ENCODE measurements around the gene BAZ2B. TPM values are rescaled to one million over a fixed set of nuclear protein-coding genes. Genes with fewer than 3 reads are reported as not detected.

BAZ2B gene
- total RNA-seq, 1 donor from 2014 or later, result 69.8 TPM

DNA sequence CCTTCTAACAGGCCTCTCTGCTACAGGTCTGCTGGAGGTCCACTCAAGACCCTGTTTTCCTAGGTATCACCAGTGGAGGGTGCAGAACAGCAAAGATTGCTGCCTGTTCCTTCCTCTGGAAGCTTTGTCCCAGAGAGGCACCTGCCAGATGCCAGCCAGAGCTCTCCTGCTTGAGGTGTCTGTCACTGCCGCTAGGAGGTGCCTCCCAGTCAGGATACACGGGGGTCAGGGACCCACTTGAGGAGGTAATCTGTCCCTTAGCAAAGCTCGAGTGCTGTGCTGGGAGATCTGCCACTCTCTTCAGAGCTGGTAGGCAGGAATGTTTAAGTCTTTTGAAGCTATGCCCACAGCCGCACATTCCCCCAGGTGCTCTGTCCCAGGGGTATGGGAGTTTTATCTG is 140.6 kb downstream of the BAZ2B start:
- no peaks in the 10 kb centered on the region for H4K20me1 ChIP-seq (ENCODE audit: insufficient read depth, low read length)
- H3K36me3 Mint-ChIP-seq (ENCODE audit: low read depth, unreplicated experiment), result peaks cover 26% of the 10 kb centered on the region
- no peak overlapping the region for H3K4me3 Mint-ChIP-seq (ENCODE audit: unreplicated experiment)
- H3K4me3 ChIP-seq (ENCODE audit: insufficient read depth, low read depth, low read length), result no peak overlapping the region
- H2AFZ ChIP-seq (ENCODE audit: low read depth, low read length), result no peak overlapping the region
- H3K4me1 Mint-ChIP-seq (ENCODE audit: low read depth, unreplicated experiment), result peaks cover 4% of the 10 kb centered on the region
- H3K4me2 ChIP-seq (ENCODE audit: low read length), result no peak overlapping the region
- no peak overlapping the region for H3K27ac Mint-ChIP-seq (ENCODE audit: unreplicated experiment)
- H3K27me3 ChIP-seq (ENCODE audit: insufficient read depth, low read length), result no peaks in the 10 kb centered on the region
- no peak for DNase-seq (ENCODE audit: low read depth)
- no peaks in the 10 kb centered on the region for H3K9me3 ChIP-seq (ENCODE audit: insufficient read depth, low read depth, low read length)
- TF ChIP-seq, protein P1, sequence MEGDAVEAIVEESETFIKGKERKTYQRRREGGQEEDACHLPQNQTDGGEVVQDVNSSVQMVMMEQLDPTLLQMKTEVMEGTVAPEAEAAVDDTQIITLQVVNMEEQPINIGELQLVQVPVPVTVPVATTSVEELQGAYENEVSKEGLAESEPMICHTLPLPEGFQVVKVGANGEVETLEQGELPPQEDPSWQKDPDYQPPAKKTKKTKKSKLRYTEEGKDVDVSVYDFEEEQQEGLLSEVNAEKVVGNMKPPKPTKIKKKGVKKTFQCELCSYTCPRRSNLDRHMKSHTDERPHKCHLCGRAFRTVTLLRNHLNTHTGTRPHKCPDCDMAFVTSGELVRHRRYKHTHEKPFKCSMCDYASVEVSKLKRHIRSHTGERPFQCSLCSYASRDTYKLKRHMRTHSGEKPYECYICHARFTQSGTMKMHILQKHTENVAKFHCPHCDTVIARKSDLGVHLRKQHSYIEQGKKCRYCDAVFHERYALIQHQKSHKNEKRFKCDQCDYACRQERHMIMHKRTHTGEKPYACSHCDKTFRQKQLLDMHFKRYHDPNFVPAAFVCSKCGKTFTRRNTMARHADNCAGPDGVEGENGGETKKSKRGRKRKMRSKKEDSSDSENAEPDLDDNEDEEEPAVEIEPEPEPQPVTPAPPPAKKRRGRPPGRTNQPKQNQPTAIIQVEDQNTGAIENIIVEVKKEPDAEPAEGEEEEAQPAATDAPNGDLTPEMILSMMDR (IDR thresholded peaks at IDR 0.05; ENCODE audit: insufficient read depth, low read depth, low read length), result no peak
- no peak for TF ChIP-seq EZH2 (IDR thresholded peaks at IDR 0.05; ENCODE audit: insufficient read depth, low read length)
- no peaks in the 10 kb centered on the region for H3K9me3 Mint-ChIP-seq (ENCODE audit: unreplicated experiment)
- H3K36me3 ChIP-seq (ENCODE audit: insufficient read depth, low read length), result no peaks in the 10 kb centered on the region
- H3K79me2 ChIP-seq (ENCODE audit: insufficient read depth, low read length), result peaks cover 3% of the 10 kb centered on the region
- H3K27me3 Mint-ChIP-seq (ENCODE audit: low read depth, unreplicated experiment), result no peaks in the 10 kb centered on the region
- no peak overlapping the region for H3K27ac ChIP-seq (ENCODE audit: low read depth, low read length)
- no peak for FAIRE-seq
- no peaks in the 10 kb centered on the region for H3K4me1 ChIP-seq (ENCODE audit: insufficient read depth, low read length)
- H3K9ac ChIP-seq (ENCODE audit: low read length), result no peak overlapping the region

- H3K27ac Mint-ChIP-seq (ENCODE audit: unreplicated experiment), result no peak overlapping the region
- TF ChIP-seq, protein P1 (IDR thresholded peaks at IDR 0.05; ENCODE audit: insufficient read depth, low read depth, low read length), result no peak
- TF ChIP-seq EZH2 (IDR thresholded peaks at IDR 0.05; ENCODE audit: insufficient read depth, low read length), result no peak
- peaks cover 2% of the 10 kb centered on the region for H3K9me3 Mint-ChIP-seq (ENCODE audit: unreplicated experiment)
- no peak overlapping the region for H3K27ac ChIP-seq (ENCODE audit: low read depth, low read length)
- DNase-seq (ENCODE audit: low read depth), result no peak
- no peaks in the 10 kb centered on the region for H3K79me2 ChIP-seq (ENCODE audit: insufficient read depth, low read length)
- H3K27me3 Mint-ChIP-seq (ENCODE audit: low read depth, unreplicated experiment), result no peaks in the 10 kb centered on the region
- no peaks in the 10 kb centered on the region for H3K9me3 ChIP-seq (ENCODE audit: insufficient read depth, low read depth, low read length)
- H3K4me1 ChIP-seq (ENCODE audit: insufficient read depth, low read length), result no peaks in the 10 kb centered on the region
- peaks cover 2% of the 10 kb centered on the region for H3K4me1 Mint-ChIP-seq (ENCODE audit: low read depth, unreplicated experiment)
- peaks cover 5% of the 10 kb centered on the region for H4K20me1 ChIP-seq (ENCODE audit: insufficient read depth, low read length)
- no peak overlapping the region for H3K4me2 ChIP-seq (ENCODE audit: low read length)
- H3K36me3 Mint-ChIP-seq (ENCODE audit: low read depth, unreplicated experiment), result peaks cover 32% of the 10 kb centered on the region
- no peak overlapping the region for H2AFZ ChIP-seq (ENCODE audit: low read depth, low read length)
- H3K9ac ChIP-seq (ENCODE audit: low read length), result no peak overlapping the region
- no peak for FAIRE-seq
- H3K4me3 ChIP-seq (ENCODE audit: insufficient read depth, low read depth, low read length), result no peak overlapping the region
- no peak overlapping the region for H3K4me3 Mint-ChIP-seq (ENCODE audit: unreplicated experiment)
- peaks cover 2% of the 10 kb centered on the region for H3K36me3 ChIP-seq (ENCODE audit: insufficient read depth, low read length)
- H3K27me3 ChIP-seq (ENCODE audit: insufficient read depth, low read length), result no peaks in the 10 kb centered on the region
Observed at GRCh38 chr2:159471340-159471739, 145.0 kb downstream of the BAZ2B start.

- H3K9me3 Mint-ChIP-seq (ENCODE audit: unreplicated experiment), result peaks cover 2% of the 10 kb centered on the region
Observed at GRCh38 chr2:159468257-159468656, 148.1 kb downstream of the BAZ2B start.

More at GRCh38 chr2:159468257-159468656, 148.1 kb downstream of the BAZ2B start:
- H2AFZ ChIP-seq (ENCODE audit: low read depth, low read length), result no peak overlapping the region
- peaks cover 2% of the 10 kb centered on the region for H3K36me3 ChIP-seq (ENCODE audit: insufficient read depth, low read length)
- H4K20me1 ChIP-seq (ENCODE audit: insufficient read depth, low read length), result peaks cover 5% of the 10 kb centered on the region
- no peak overlapping the region for H3K4me3 ChIP-seq (ENCODE audit: insufficient read depth, low read depth, low read length)
- TF ChIP-seq, protein P1 (IDR thresholded peaks at IDR 0.05; ENCODE audit: insufficient read depth, low read depth, low read length), result no peak
- no peak for TF ChIP-seq EZH2 (IDR thresholded peaks at IDR 0.05; ENCODE audit: insufficient read depth, low read length)
- FAIRE-seq (no peak), DNase-seq (ENCODE audit: low read depth) (no peak)
- no peaks in the 10 kb centered on the region for H3K27me3 ChIP-seq (ENCODE audit: insufficient read depth, low read length)
- H3K79me2 ChIP-seq (ENCODE audit: insufficient read depth, low read length), result no peaks in the 10 kb centered on the region
- H3K9ac ChIP-seq (ENCODE audit: low read length), result no peak overlapping the region
- Mint-ChIP-seq H3K4me1 (ENCODE audit: low read depth, unreplicated experiment) (no peaks in the 10 kb centered on the region), H3K4me3 (ENCODE audit: unreplicated experiment) (no peak overlapping the region), H3K27me3 (ENCODE audit: low read depth, unreplicated experiment) (no peaks in the 10 kb centered on the region), H3K36me3 (ENCODE audit: low read depth, unreplicated experiment) (peaks cover 17% of the 10 kb centered on the region), H3K27ac (ENCODE audit: unreplicated experiment) (no peak overlapping the region)
- no peak overlapping the region for H3K4me2 ChIP-seq (ENCODE audit: low read length)
- no peak overlapping the region for H3K27ac ChIP-seq (ENCODE audit: low read depth, low read length)
- no peaks in the 10 kb centered on the region for H3K4me1 ChIP-seq (ENCODE audit: insufficient read depth, low read length)
- no peaks in the 10 kb centered on the region for H3K9me3 ChIP-seq (ENCODE audit: insufficient read depth, low read depth, low read length)

Data from astrocyte (in vitro differentiated cells and primary cell).